GM12873 (cell line): ENCODE measurements around the gene TMEM163.

Experiments used
- CTCF ChIP-seq: IDR thresholded peaks from 2 replicates; pipeline ENCODE4 v1.5.1; 2012; ENCODE audit warnings: low read depth, mild to moderate bottlenecking, moderate library complexity, low read length, control low read depth; ENCODE audit not compliant: insufficient read depth; ENCODE audit errors: missing control alignments

The TMEM163 gene

GRCh38 chr2:134537121-134537520 is 181.7 kb downstream of the TMEM163 start:
- TF ChIP-seq CTCF: no peak

GRCh38 chr2:134536296-134536695 is 182.5 kb downstream of the TMEM163 start:
- TF ChIP-seq CTCF: no peak

- no peak for TF ChIP-seq CTCF
Observed at GRCh38 chr2:134532537-134532936, 186.3 kb downstream of the TMEM163 start.

- TF ChIP-seq CTCF: no peak
Observed at GRCh38 chr2:134527381-134527780, 191.4 kb downstream of the TMEM163 start.

GRCh38 chr2:134522496-134523455 is 196.0 kb downstream of the TMEM163 start:
- TF ChIP-seq CTCF: no peak

- no peak for TF ChIP-seq CTCF
Observed at GRCh38 chr2:134518101-134518500, 200.7 kb downstream of the TMEM163 start.

- no peak for TF ChIP-seq CTCF
Observed at GRCh38 chr2:134515137-134515536, 203.7 kb downstream of the TMEM163 start.
